Measurements from ENCODE around the gene ADGRL2. TPM values are rescaled to one million over a fixed set of nuclear protein-coding genes. Genes with fewer than 3 reads are reported as not detected.

ADGRL2 gene
- total RNA-seq, 5 donors from 2014 or later (not counting 1 experiment from before 2014, with no cell fraction given), result 0.20 to 0.70 (median 0.55) TPM; not detected in 2

DNA sequence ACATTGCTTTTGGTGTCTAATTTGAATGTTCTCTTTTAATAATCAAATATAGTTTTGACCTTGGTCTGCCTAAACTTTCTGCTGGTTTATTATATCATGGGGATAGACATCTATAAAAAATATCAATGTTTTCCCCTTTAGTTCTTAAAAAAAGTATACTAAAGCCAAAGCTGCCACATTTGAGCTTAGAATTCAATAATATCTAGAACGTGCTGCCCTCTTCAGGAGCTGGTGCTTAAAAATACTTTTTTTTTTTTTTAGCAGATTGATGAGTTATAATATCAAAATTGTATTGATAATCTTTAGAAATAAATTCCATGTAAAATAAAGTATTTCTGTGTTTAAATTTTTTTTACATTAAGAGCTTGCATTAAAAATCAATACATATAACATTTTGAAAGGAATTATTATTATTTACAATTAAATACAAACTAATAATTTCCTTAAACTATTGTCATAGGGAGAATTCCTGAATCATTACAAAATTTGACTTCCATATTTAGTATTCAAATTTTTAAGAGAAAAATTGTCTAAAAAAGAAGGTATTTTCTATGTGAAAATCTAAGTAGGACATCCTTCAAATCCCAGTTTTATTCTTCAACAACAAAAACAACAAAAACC lies 40.1 kb upstream of the ADGRL2 start:
- DNase-seq (no peak), ATAC-seq (replicated peaks in 1 of 4) (no peak)
- no CpG with 5 or more reads among the region's 1 CpG for WGBS (ENCODE audit: insufficient coverage)
- Mint-ChIP-seq H3K9me3 (no peaks in the 10 kb centered on the region), H3K27ac (no peak overlapping the region), H3K36me3 (no peaks in the 10 kb centered on the region), H3K27me3 (no peaks in the 10 kb centered on the region), H3K4me3 (no peak overlapping the region), H3K4me1 (no peaks in the 10 kb centered on the region)
- Histone ChIP-seq H3K27ac (ENCODE audit: low read length) (no peak overlapping the region), H3K9me3 (no peaks in the 10 kb centered on the region), H3K36me3 (ENCODE audit: control insufficient read depth in 2 of 2, extremely low read depth in 1 of 2, insufficient read depth in 1 of 2, low read length in 1 of 2) (no peaks in the 10 kb centered on the region), H3K27me3 (replicated peaks in 1 of 2; ENCODE audit: control insufficient read depth in 2 of 2, extremely low read depth in 1 of 2, insufficient read depth in 2 of 2, low read length in 1 of 2) (no peaks in the 10 kb centered on the region), H3K4me3 (ENCODE audit: control insufficient read depth in 1 of 2, extremely low read depth in 1 of 2, low read length in 1 of 2) (no peak overlapping the region), H3K4me1 (ENCODE audit: control insufficient read depth in 1 of 2, extremely low read depth in 1 of 2, insufficient read depth in 2 of 2, low read length in 2 of 2) (no peaks in the 10 kb centered on the region)
- POLR2A ChIA-PET, result no interaction called here
- CTCF ChIA-PET, result no interaction called here

DNA sequence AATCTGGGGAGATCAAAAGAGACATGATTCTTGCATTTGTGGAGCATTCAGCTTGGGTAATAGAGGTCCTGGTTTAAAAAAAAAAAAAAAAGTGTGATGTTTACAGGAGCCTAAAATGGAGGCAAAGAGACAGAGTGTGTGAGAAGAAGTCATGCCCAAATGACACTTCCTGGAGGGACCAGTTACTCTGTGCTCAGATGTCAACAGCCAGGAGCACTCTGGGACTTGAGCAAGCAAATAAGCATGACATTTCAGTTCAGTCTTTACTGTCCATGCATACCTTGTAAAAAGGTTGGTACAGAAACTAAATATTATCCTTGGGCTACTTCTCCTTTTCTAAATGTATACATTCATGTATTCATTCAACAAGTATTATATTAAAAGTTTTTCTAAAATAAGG lies 25.2 kb upstream of the ADGRL2 start:
- Histone ChIP-seq H3K27me3 (replicated peaks in 1 of 2; ENCODE audit: control insufficient read depth in 2 of 2, extremely low read depth in 1 of 2, insufficient read depth in 2 of 2, low read length in 1 of 2) (no peaks in the 10 kb centered on the region), H3K36me3 (ENCODE audit: control insufficient read depth in 2 of 2, extremely low read depth in 1 of 2, insufficient read depth in 1 of 2, low read length in 1 of 2) (no peaks in the 10 kb centered on the region), H3K4me3 (ENCODE audit: control insufficient read depth in 1 of 2, extremely low read depth in 1 of 2, low read length in 1 of 2) (no peak overlapping the region), H3K9me3 (no peaks in the 10 kb centered on the region), H3K4me1 (ENCODE audit: control insufficient read depth in 1 of 2, extremely low read depth in 1 of 2, insufficient read depth in 2 of 2, low read length in 2 of 2) (no peaks in the 10 kb centered on the region), H3K27ac (ENCODE audit: low read length) (no peak overlapping the region)
- no peak overlapping the region for H3K4me3 Mint-ChIP-seq
- ChIA-PET POLR2A (interaction anchor here in 1 of 2 donors (0.6 kb wide), 1 partner anchor 9 kb away, joined by 6 read pairs; no protein-coding TSS in a partner anchor), CTCF (no interaction called here)
- H3K27me3 Mint-ChIP-seq, result no peaks in the 10 kb centered on the region
- H3K4me1 Mint-ChIP-seq, result no peaks in the 10 kb centered on the region
- no peak for ATAC-seq (replicated peaks in 1 of 4)
- H3K9me3 Mint-ChIP-seq, result peaks cover 0 to 3% (median 0%) of the 10 kb centered on the region in 3 donors
- no peak for DNase-seq
- H3K27ac Mint-ChIP-seq, result no peak overlapping the region
- no peaks in the 10 kb centered on the region for H3K36me3 Mint-ChIP-seq

DNA sequence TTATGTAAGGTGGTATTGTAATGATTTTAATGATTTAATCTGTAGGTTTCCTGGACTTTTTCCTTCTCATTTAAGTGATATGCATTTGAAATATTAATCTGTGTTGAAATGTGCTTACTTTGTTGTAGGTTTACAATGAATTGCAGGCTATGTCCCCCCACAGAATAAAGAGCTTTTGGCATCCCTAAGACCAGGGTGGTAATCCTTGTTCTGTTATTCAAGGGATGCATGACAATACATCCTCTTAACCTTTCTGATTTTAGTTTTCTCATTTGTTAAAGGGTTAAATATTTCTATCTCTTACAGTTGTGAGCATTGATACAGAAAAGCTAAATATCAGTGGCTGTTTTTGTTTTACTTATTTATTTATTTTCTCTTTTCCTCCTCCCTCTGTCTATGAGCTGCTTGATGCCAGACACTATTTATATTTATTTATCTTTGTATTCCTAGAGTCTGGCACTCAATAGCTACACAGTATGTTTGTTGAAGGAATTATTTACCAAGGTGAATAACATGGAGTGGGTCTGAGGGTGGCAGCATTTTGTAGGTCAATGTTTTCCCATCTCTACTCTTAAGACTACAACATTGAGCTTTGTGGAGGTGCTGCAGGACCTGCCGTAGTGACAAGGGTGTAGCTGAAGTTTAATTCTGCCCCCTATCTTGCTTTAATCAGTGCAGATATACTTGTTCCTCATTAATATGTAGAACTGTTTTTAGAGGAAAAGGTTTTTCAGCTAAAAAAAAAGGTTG lies 19.9 kb upstream of the ADGRL2 start:
- H3K4me3 Mint-ChIP-seq, result no peak overlapping the region
- POLR2A ChIA-PET, result no interaction called here

DNA sequence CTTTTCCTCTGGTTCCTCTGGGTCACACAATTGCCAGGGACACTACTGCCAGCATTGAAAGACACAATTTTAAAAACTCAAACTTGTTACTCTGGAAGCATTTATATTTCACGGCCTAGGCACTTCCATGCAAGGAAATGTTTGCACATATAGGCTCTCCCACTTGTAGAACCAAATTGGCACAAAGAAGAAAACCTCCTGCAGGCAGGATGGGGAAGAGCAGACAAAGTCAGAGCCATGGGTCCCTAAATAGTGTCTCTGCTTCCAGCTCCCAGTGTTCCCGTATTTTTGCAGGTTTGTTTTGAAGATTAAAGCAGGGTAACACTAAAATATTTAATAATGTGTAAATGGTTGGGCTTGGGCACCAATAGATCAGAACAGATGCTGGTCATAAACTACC lies 19.0 kb upstream of the ADGRL2 start:
- Mint-ChIP-seq H3K4me3 (no peak overlapping the region), H3K4me1 (no peaks in the 10 kb centered on the region), H3K27ac (no peak overlapping the region), H3K9me3 (peaks cover 0 to 2% (median 0%) of the 10 kb centered on the region in 3 donors), H3K36me3 (no peaks in the 10 kb centered on the region), H3K27me3 (no peaks in the 10 kb centered on the region)
- POLR2A ChIA-PET, result no interaction called here
- CTCF ChIA-PET, result no interaction called here
- no peaks in the 10 kb centered on the region for H3K27me3 ChIP-seq (replicated peaks in 1 of 2; ENCODE audit: control insufficient read depth in 2 of 2, extremely low read depth in 1 of 2, insufficient read depth in 2 of 2, low read length in 1 of 2)
- WGBS (ENCODE audit: insufficient coverage), result 58% methylated on average over 2 of the region's 2 CpGs
- H3K4me1 ChIP-seq (ENCODE audit: control insufficient read depth in 1 of 2, extremely low read depth in 1 of 2, insufficient read depth in 2 of 2, low read length in 2 of 2), result no peaks in the 10 kb centered on the region
- ATAC-seq (replicated peaks in 1 of 4), result no peak
- H3K4me3 ChIP-seq (ENCODE audit: control insufficient read depth in 1 of 2, extremely low read depth in 1 of 2, low read length in 1 of 2), result no peak overlapping the region
- DNase-seq, result no peak
- H3K27ac ChIP-seq (ENCODE audit: low read length), result no peak overlapping the region
- H3K36me3 ChIP-seq (ENCODE audit: control insufficient read depth in 2 of 2, extremely low read depth in 1 of 2, insufficient read depth in 1 of 2, low read length in 1 of 2), result no peaks in the 10 kb centered on the region
- H3K9me3 ChIP-seq, result no peaks in the 10 kb centered on the region

More for the DNA sequence above, 19.9 kb upstream of the ADGRL2 start:
- Mint-ChIP-seq H3K36me3 (no peaks in the 10 kb centered on the region), H3K27ac (no peak overlapping the region), H3K4me1 (no peaks in the 10 kb centered on the region), H3K9me3 (peaks cover 0 to 2% (median 0%) of the 10 kb centered on the region in 3 donors), H3K27me3 (no peaks in the 10 kb centered on the region)
- no peak overlapping the region for H3K27ac ChIP-seq (ENCODE audit: low read length)
- ATAC-seq (replicated peaks in 1 of 4) (no peak), DNase-seq (no peak)
- CTCF ChIA-PET, result no interaction called here
- WGBS (ENCODE audit: insufficient coverage), result no CpG with 5 or more reads among the region's 1 CpG
- H3K4me3 ChIP-seq (ENCODE audit: control insufficient read depth in 1 of 2, extremely low read depth in 1 of 2, low read length in 1 of 2), result no peak overlapping the region
- H3K4me1 ChIP-seq (ENCODE audit: control insufficient read depth in 1 of 2, extremely low read depth in 1 of 2, insufficient read depth in 2 of 2, low read length in 2 of 2), result no peaks in the 10 kb centered on the region
- H3K9me3 ChIP-seq, result no peaks in the 10 kb centered on the region
- H3K27me3 ChIP-seq (replicated peaks in 1 of 2; ENCODE audit: control insufficient read depth in 2 of 2, extremely low read depth in 1 of 2, insufficient read depth in 2 of 2, low read length in 1 of 2), result no peaks in the 10 kb centered on the region
- H3K36me3 ChIP-seq (ENCODE audit: control insufficient read depth in 2 of 2, extremely low read depth in 1 of 2, insufficient read depth in 1 of 2, low read length in 1 of 2), result no peaks in the 10 kb centered on the region

DNA sequence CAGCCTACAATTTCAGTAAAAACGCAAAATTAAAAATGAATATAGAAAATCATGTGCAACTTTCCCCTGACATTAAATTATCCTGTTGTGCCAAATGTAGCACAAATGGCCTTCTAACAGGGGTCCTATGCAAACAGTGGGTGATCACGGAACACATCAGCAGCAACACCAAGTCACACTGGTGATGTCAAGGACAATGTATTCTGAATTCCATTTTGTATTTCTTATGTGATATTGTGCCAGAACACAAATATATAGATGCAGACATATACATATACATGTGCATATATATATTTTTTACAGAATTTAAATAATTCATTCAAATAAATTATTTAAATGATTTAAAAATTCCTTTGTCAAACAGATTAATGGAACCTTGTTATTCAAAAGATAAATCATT lies 8.6 kb upstream of the ADGRL2 start:
- no peaks in the 10 kb centered on the region for H3K27me3 ChIP-seq (replicated peaks in 1 of 2; ENCODE audit: control insufficient read depth in 2 of 2, extremely low read depth in 1 of 2, insufficient read depth in 2 of 2, low read length in 1 of 2)
- H3K9me3 ChIP-seq, result no peaks in the 10 kb centered on the region
- ATAC-seq (replicated peaks in 1 of 4) (no peak), DNase-seq (no peak)
- Mint-ChIP-seq H3K27me3 (no peaks in the 10 kb centered on the region), H3K27ac (no peak overlapping the region), H3K36me3 (no peaks in the 10 kb centered on the region), H3K9me3 (peaks cover 0 to 6% (median 0%) of the 10 kb centered on the region in 3 donors), H3K4me3 (no peak overlapping the region), H3K4me1 (no peaks in the 10 kb centered on the region)
- ChIA-PET CTCF (no interaction called here), POLR2A (no interaction called here)
- H3K36me3 ChIP-seq (ENCODE audit: control insufficient read depth in 2 of 2, extremely low read depth in 1 of 2, insufficient read depth in 1 of 2, low read length in 1 of 2), result no peaks in the 10 kb centered on the region
- no peak overlapping the region for H3K4me3 ChIP-seq (ENCODE audit: control insufficient read depth in 1 of 2, extremely low read depth in 1 of 2, low read length in 1 of 2)
- no peaks in the 10 kb centered on the region for H3K4me1 ChIP-seq (ENCODE audit: control insufficient read depth in 1 of 2, extremely low read depth in 1 of 2, insufficient read depth in 2 of 2, low read length in 2 of 2)
- WGBS (ENCODE audit: insufficient coverage), result no CpG with 5 or more reads among the region's 2 CpGs
- H3K27ac ChIP-seq (ENCODE audit: low read length), result no peak overlapping the region

DNA sequence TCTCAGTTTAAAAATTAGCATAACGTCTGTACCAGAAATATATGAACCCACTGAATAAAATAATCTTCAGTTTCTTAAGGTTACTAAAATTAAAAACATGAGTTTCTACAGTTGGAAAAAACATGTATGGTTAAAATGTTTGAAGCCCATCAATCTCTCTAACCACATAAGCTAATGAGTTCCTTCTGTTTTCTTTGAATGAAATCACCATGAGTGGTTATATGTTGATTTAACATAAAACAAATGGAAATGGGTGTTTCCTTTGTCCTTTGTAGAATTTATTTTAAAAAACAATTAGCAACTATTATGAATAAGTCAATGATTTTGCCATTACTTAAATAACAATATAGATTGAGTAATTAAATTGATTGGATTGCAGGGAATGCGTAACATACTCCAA lies 3.0 kb upstream of the ADGRL2 start:
- DNase-seq (no peak), ATAC-seq (replicated peaks in 1 of 4) (no peak)
- Histone ChIP-seq H3K9me3 (no peaks in the 10 kb centered on the region), H3K36me3 (ENCODE audit: control insufficient read depth in 2 of 2, extremely low read depth in 1 of 2, insufficient read depth in 1 of 2, low read length in 1 of 2) (no peaks in the 10 kb centered on the region), H3K4me1 (ENCODE audit: control insufficient read depth in 1 of 2, extremely low read depth in 1 of 2, insufficient read depth in 2 of 2, low read length in 2 of 2) (peaks cover 0 to 7% of the 10 kb centered on the region in 2 experiments), H3K27ac (ENCODE audit: low read length) (no peak overlapping the region), H3K4me3 (ENCODE audit: control insufficient read depth in 1 of 2, extremely low read depth in 1 of 2, low read length in 1 of 2) (no peak overlapping the region), H3K27me3 (replicated peaks in 1 of 2; ENCODE audit: control insufficient read depth in 2 of 2, extremely low read depth in 1 of 2, insufficient read depth in 2 of 2, low read length in 1 of 2) (peaks cover 9 to 25% of the 10 kb centered on the region in 2 experiments)
- Mint-ChIP-seq H3K36me3 (no peaks in the 10 kb centered on the region), H3K4me3 (no peak overlapping the region), H3K27me3 (peaks cover 19 to 20% of the 10 kb centered on the region in 2 donors), H3K27ac (no peak overlapping the region), H3K9me3 (no peaks in the 10 kb centered on the region), H3K4me1 (peaks cover 0 to 5% (median 4%) of the 10 kb centered on the region in 3 donors)
- POLR2A ChIA-PET, result no interaction called here
- WGBS (ENCODE audit: insufficient coverage), result no CpG with 5 or more reads among the region's 2 CpGs
- CTCF ChIA-PET, result no interaction called here

Data from T-cell (primary cell).